22Rv1 (cell line): Measurements from ENCODE around the gene CLDN5.

Experiments
- H3K27ac ChIP-seq: fragments of 450-650 bp; 2 replicates; pipeline ENCODE4 v1.5.1; 2017
- CTCF ChIP-seq: fragments of 450-650 bp; IDR thresholded peaks from 2 replicates; pipeline ENCODE4 v1.5.1; 2017; ENCODE audit warnings: mild to moderate bottlenecking
- ZFX ChIP-seq: fragments of 450-650 bp; IDR thresholded peaks from 2 replicates; pipeline ENCODE4 v1.6.1; 2017; ENCODE audit warnings: antibody characterized with exemption, borderline replicate concordance

CLDN5 gene

GRCh38 chr22:19503367-19503766, 20.8 kb downstream of the CLDN5 start:
- TF ChIP-seq ZFX = no peak
- TF ChIP-seq CTCF = no peak
- no peak overlapping the region for H3K27ac ChIP-seq

GRCh38 chr22:19501897-19502447, 22.2 kb downstream of the CLDN5 start:
- no peak overlapping the region for H3K27ac ChIP-seq
- TF ChIP-seq ZFX (no peak), CTCF (no peak)

- no peak overlapping the region for H3K27ac ChIP-seq
- TF ChIP-seq ZFX = no peak
- TF ChIP-seq CTCF = no peak
Measured at GRCh38 chr22:19499880-19500242, 24.3 kb downstream of the CLDN5 start.

GRCh38 chr22:19499236-19499879, 24.9 kb downstream of the CLDN5 start:
- TF ChIP-seq ZFX = no peak
- TF ChIP-seq CTCF = no peak

GRCh38 chr22:19498866-19499190, 25.4 kb downstream of the CLDN5 start:
- H3K27ac ChIP-seq = no peak overlapping the region
- no peak for TF ChIP-seq CTCF
- no peak for TF ChIP-seq ZFX

More at GRCh38 chr22:19499236-19499879, 24.9 kb downstream of the CLDN5 start:
- no peak overlapping the region for H3K27ac ChIP-seq

- TF ChIP-seq ZFX = no peak
- TF ChIP-seq CTCF = no peak
- no peak overlapping the region for H3K27ac ChIP-seq
Measured at GRCh38 chr22:19498154-19498865, 25.9 kb downstream of the CLDN5 start.

- H3K27ac ChIP-seq = no peak overlapping the region
- TF ChIP-seq ZFX (no peak), CTCF (no peak)
Measured at GRCh38 chr22:19497245-19497644, 27.0 kb downstream of the CLDN5 start.
